HepG2 (cell line): ENCODE measurements around the gene TRMT112. TPM values are rescaled to one million over a fixed set of nuclear protein-coding genes. Genes with fewer than 3 reads are reported as not detected.

Experiments
- ARNT ChIP-seq: fragments of 450-650 bp; IDR thresholded peaks from 2 replicates; pipeline ENCODE4 v1.6.1; 2017
- MEF2D ChIP-seq: sonication (generic); formaldehyde crosslinking; IDR thresholded peaks from 2 replicates; pipeline ENCODE4 v1.5.1; 2020; ENCODE audit warnings: mild to moderate bottlenecking, missing genetic modification reagents
- POLR2A ChIP-seq, 2 experiments: IDR thresholded peaks; 2 replicates each; pipeline ENCODE4 v1.6.1; 2011; ENCODE audit warnings: low read depth in 2 of 2, low read length in 2 of 2, mild to moderate bottlenecking in 1 of 2, moderate library complexity in 1 of 2; ENCODE audit not compliant: insufficient read depth in 1 of 2
- RFX1 ChIP-seq: fragments of 450-650 bp; IDR thresholded peaks from 2 replicates; pipeline ENCODE4 v1.6.1; 2017
- SAP130 ChIP-seq: IDR thresholded peaks from 2 replicates; pipeline ENCODE4 v1.6.1; 2016; ENCODE audit warnings: low read depth
- TBX3 ChIP-seq: fragments of 450-650 bp; IDR thresholded peaks from 2 replicates; pipeline ENCODE4 v1.6.1; 2017; ENCODE audit warnings: antibody characterized with exemption, mild to moderate bottlenecking, inconsistent platforms, borderline replicate concordance
- TMF1 ChIP-seq: sonication (generic); formaldehyde crosslinking; IDR thresholded peaks from 2 replicates; pipeline ENCODE4 v1.8.1; 2022; ENCODE audit warnings: low read depth, missing genetic modification reagents
- TSC22D2 ChIP-seq: sonication (generic); formaldehyde crosslinking; IDR thresholded peaks from 2 replicates; pipeline ENCODE4 v1.5.1; 2020; ENCODE audit warnings: missing genetic modification reagents, mild to moderate bottlenecking, borderline replicate concordance
- ZNF609 ChIP-seq: sonication (generic); formaldehyde crosslinking; IDR thresholded peaks from 2 replicates; pipeline ENCODE4 v1.4.0; 2020; ENCODE audit warnings: mild to moderate bottlenecking, missing genetic modification reagents, borderline replicate concordance
- polyA plus RNA-seq, 8 experiments: library from polyadenylated mRNA; depleted of rRNA in 3 of 8; stranded (reverse) in 7 of 8; unstranded in 1 of 8; fragments of >200 nt; fragmentation: Illumina TruSeq in 4 of 8; extraction: Trizol in 4 of 8; gene quantifications; 2 replicates each; pipeline versions ENCODE4 v1.2.1 to v1.2.3, GENCODE V29; 2011 to 2016; ENCODE audit warnings: low read depth in 4 of 8, missing spikeins in 1 of 8, mixed read lengths in 1 of 8; ENCODE audit not compliant: insufficient read depth in 1 of 8
- total RNA-seq, 5 experiments: library from RNA; depleted of rRNA; stranded (reverse); fragments of >200 nt; fragmentation: Illumina TruSeq; extraction: Trizol; gene quantifications; 2 replicates each; pipeline ENCODE4 v1.2.3, GENCODE V29; 2016; ENCODE audit warnings: low read depth in 1 of 5
- TF ChIP-seq, protein P1 (sequence below), 2 experiments: fragments of 450-650 bp in 1 of 2; sonication (generic) in 1 of 2; formaldehyde crosslinking in 1 of 2; IDR thresholded peaks; 2 replicates each; pipeline versions ENCODE4 v1.6.1 to v1.8.0; 2016 to 2022; ENCODE audit warnings: antibody characterized with exemption in 1 of 2, mild to moderate bottlenecking in 1 of 2, missing genetic modification reagents in 1 of 2
- TF ChIP-seq, protein P2 (sequence below): sonication (generic); formaldehyde crosslinking; IDR thresholded peaks from 2 replicates; pipeline ENCODE4 v1.5.0; 2020; ENCODE audit warnings: missing genetic modification reagents, mild to moderate bottlenecking, borderline replicate concordance
- TF ChIP-seq, protein P3 (sequence below): IDR thresholded peaks from 2 replicates; pipeline ENCODE4 v1.6.1; 2016; ENCODE audit warnings: missing compliant biosample characterization, missing genetic modification reagents, borderline replicate concordance

Gene TRMT112
- total and polyA plus RNA-seq, 2 of the 13 experiments (the other 11 are each of a cell fraction or from before 2014, with no cell fraction given) = 186 to 409 TPM

GRCh38 chr11:64306876-64307622 is 10.3 kb downstream of the TRMT112 start (continued):
- TF ChIP-seq, protein P1, sequence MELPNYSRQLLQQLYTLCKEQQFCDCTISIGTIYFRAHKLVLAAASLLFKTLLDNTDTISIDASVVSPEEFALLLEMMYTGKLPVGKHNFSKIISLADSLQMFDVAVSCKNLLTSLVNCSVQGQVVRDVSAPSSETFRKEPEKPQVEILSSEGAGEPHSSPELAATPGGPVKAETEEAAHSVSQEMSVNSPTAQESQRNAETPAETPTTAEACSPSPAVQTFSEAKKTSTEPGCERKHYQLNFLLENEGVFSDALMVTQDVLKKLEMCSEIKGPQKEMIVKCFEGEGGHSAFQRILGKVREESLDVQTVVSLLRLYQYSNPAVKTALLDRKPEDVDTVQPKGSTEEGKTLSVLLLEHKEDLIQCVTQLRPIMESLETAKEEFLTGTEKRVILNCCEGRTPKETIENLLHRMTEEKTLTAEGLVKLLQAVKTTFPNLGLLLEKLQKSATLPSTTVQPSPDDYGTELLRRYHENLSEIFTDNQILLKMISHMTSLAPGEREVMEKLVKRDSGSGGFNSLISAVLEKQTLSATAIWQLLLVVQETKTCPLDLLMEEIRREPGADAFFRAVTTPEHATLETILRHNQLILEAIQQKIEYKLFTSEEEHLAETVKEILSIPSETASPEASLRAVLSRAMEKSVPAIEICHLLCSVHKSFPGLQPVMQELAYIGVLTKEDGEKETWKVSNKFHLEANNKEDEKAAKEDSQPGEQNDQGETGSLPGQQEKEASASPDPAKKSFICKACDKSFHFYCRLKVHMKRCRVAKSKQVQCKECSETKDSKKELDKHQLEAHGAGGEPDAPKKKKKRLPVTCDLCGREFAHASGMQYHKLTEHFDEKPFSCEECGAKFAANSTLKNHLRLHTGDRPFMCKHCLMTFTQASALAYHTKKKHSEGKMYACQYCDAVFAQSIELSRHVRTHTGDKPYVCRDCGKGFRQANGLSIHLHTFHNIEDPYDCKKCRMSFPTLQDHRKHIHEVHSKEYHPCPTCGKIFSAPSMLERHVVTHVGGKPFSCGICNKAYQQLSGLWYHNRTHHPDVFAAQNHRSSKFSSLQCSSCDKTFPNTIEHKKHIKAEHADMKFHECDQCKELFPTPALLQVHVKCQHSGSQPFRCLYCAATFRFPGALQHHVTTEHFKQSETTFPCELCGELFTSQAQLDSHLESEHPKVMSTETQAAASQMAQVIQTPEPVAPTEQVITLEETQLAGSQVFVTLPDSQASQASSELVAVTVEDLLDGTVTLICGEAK (IDR thresholded peaks at IDR 0.05) = no peak
- TF ChIP-seq, protein P1 (CRISPR knock-in tag; IDR thresholded peaks at IDR 0.05) = no peak; the same call in 1 of the 2 replicates
- TF ChIP-seq POLR2A (IDR thresholded peaks at IDR 0.05; ENCODE audit: insufficient read depth in 1 of 2, low read depth in 2 of 2, low read length in 2 of 2) (no peak), TMF1 (CRISPR knock-in tag) (no peak), SAP130 (peak; percentile 48), TBX3 (no peak), ZNF609 (peak; percentile 49; the same call in 1 of the 2 replicates), ARNT (no peak), MEF2D (CRISPR knock-in tag) (no peak), RFX1 (peak; percentile 79), TSC22D2 (no peak)
- TF ChIP-seq, protein P2, sequence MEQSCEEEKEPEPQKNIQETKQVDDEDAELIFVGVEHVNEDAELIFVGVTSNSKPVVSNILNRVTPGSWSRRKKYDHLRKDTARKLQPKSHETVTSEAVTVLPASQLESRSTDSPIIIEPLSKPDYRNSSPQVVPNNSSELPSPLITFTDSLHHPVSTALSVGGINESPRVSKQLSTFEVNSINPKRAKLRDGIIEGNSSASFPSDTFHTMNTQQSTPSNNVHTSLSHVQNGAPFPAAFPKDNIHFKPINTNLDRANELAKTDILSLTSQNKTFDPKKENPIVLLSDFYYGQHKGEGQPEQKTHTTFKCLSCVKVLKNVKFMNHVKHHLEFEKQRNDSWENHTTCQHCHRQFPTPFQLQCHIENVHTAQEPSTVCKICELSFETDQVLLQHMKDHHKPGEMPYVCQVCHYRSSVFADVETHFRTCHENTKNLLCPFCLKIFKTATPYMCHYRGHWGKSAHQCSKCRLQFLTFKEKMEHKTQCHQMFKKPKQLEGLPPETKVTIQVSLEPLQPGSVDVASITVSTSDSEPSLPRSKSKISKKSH (CRISPR knock-in tag) = peak; percentile 50; the same call in 1 of the 2 replicates
- TF ChIP-seq, protein P3, sequence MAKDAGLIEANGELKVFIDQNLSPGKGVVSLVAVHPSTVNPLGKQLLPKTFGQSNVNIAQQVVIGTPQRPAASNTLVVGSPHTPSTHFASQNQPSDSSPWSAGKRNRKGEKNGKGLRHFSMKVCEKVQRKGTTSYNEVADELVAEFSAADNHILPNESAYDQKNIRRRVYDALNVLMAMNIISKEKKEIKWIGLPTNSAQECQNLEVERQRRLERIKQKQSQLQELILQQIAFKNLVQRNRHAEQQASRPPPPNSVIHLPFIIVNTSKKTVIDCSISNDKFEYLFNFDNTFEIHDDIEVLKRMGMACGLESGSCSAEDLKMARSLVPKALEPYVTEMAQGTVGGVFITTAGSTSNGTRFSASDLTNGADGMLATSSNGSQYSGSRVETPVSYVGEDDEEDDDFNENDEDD (CRISPR knock-in tag) = no peak
